HepG2 (cell line): ENCODE data around the gene NR0B1.

ENCODE experiments used
- CHD2 ChIP-seq: IDR thresholded peaks from 2 replicates; pipeline ENCODE4 v1.6.1; 2011; ENCODE audit warnings: low read depth, low read length, improper control_type of control experiment
- KAT2B ChIP-seq: fragments of 150-350 bp; IDR thresholded peaks from 2 replicates; pipeline ENCODE4 v1.6.1; 2014; ENCODE audit warnings: low read depth, low read length, borderline replicate concordance
- SMC3 ChIP-seq: IDR thresholded peaks from 2 replicates; pipeline ENCODE4 v1.6.1; 2011; ENCODE audit warnings: low read length, improper control_type of control experiment
- ZSCAN31 ChIP-seq: sonication (generic); formaldehyde crosslinking; IDR thresholded peaks from 2 replicates; pipeline ENCODE4 v1.5.0; 2020; ENCODE audit warnings: low read depth, mild to moderate bottlenecking, missing genetic modification reagents
- TF ChIP-seq, protein P1 (sequence below): sonication (generic); formaldehyde crosslinking; IDR thresholded peaks from 2 replicates; pipeline ENCODE4; 2020; ENCODE audit warnings: missing genetic modification reagents, mild to moderate bottlenecking, borderline replicate concordance
- TF ChIP-seq, protein P2 (sequence below): sonication (generic); formaldehyde crosslinking; IDR thresholded peaks from 2 replicates; pipeline ENCODE4 v1.5.0; 2020; ENCODE audit warnings: mild to moderate bottlenecking, missing genetic modification reagents, moderate library complexity

- no peak for TF ChIP-seq CHD2
- peak; percentile 52; the same call in 1 of the 2 replicates for TF ChIP-seq SMC3
- TF ChIP-seq, protein P1, sequence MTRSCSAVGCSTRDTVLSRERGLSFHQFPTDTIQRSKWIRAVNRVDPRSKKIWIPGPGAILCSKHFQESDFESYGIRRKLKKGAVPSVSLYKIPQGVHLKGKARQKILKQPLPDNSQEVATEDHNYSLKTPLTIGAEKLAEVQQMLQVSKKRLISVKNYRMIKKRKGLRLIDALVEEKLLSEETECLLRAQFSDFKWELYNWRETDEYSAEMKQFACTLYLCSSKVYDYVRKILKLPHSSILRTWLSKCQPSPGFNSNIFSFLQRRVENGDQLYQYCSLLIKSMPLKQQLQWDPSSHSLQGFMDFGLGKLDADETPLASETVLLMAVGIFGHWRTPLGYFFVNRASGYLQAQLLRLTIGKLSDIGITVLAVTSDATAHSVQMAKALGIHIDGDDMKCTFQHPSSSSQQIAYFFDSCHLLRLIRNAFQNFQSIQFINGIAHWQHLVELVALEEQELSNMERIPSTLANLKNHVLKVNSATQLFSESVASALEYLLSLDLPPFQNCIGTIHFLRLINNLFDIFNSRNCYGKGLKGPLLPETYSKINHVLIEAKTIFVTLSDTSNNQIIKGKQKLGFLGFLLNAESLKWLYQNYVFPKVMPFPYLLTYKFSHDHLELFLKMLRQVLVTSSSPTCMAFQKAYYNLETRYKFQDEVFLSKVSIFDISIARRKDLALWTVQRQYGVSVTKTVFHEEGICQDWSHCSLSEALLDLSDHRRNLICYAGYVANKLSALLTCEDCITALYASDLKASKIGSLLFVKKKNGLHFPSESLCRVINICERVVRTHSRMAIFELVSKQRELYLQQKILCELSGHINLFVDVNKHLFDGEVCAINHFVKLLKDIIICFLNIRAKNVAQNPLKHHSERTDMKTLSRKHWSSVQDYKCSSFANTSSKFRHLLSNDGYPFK, result no peak
- no peak for TF ChIP-seq ZSCAN31 (CRISPR knock-in tag)
- TF ChIP-seq, protein P2, sequence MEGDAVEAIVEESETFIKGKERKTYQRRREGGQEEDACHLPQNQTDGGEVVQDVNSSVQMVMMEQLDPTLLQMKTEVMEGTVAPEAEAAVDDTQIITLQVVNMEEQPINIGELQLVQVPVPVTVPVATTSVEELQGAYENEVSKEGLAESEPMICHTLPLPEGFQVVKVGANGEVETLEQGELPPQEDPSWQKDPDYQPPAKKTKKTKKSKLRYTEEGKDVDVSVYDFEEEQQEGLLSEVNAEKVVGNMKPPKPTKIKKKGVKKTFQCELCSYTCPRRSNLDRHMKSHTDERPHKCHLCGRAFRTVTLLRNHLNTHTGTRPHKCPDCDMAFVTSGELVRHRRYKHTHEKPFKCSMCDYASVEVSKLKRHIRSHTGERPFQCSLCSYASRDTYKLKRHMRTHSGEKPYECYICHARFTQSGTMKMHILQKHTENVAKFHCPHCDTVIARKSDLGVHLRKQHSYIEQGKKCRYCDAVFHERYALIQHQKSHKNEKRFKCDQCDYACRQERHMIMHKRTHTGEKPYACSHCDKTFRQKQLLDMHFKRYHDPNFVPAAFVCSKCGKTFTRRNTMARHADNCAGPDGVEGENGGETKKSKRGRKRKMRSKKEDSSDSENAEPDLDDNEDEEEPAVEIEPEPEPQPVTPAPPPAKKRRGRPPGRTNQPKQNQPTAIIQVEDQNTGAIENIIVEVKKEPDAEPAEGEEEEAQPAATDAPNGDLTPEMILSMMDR (CRISPR knock-in tag), result peak; percentile 39
- TF ChIP-seq KAT2B, result no peak
Measured at GRCh38 chrX:30275498-30275897, 33.7 kb downstream of the NR0B1 start.
